ENCODE measurements around the gene CCT6B. TPM values are rescaled to one million over a fixed set of nuclear protein-coding genes. Genes with fewer than 3 reads are reported as not detected.

The CCT6B gene
- polyA plus RNA-seq, 1 donor from 2014 or later, result 2.1 TPM

DNA sequence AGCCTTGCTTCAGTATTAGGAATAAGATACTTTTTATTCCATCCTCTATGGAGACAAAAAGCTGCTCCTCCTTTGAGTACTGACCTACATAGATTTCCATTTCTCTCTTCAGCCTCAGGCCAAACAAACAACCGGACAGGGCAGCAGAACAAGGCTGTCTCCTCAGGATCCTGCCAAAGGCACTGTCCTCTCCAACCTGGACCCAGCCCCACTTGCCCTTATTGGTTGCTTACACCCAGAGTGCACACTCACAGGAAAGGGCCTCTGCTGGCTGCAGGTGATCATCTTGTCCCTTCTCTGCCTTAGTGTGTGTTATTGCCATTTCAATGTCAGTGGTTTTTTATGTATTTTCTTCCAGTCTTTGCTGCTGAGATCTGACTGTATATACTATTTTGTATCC, 45.7 kb upstream of the CCT6B start:
- no peaks in the 10 kb centered on the region for H3K9me2 ChIP-seq (ENCODE audit: insufficient read depth, low read length)
- no peak overlapping the region for H3K27ac ChIP-seq (ENCODE audit: low read length)
- no peaks in the 10 kb centered on the region for H3K9me3 ChIP-seq (ENCODE audit: low read length)
- H3K27me3 ChIP-seq (ENCODE audit: insufficient read depth, low read depth, low read length), result no peaks in the 10 kb centered on the region
- H3K4me3 ChIP-seq (ENCODE audit: low read length), result no peak overlapping the region
- no peak overlapping the region for H3K4me2 ChIP-seq (ENCODE audit: low read length)
- H2AFZ ChIP-seq (ENCODE audit: low read depth, low read length), result no peak overlapping the region
- H3F3A ChIP-seq (ENCODE audit: insufficient read depth, low read length, poor library complexity, severe bottlenecking), result no peaks in the 10 kb centered on the region
- TF ChIP-seq, protein P1, sequence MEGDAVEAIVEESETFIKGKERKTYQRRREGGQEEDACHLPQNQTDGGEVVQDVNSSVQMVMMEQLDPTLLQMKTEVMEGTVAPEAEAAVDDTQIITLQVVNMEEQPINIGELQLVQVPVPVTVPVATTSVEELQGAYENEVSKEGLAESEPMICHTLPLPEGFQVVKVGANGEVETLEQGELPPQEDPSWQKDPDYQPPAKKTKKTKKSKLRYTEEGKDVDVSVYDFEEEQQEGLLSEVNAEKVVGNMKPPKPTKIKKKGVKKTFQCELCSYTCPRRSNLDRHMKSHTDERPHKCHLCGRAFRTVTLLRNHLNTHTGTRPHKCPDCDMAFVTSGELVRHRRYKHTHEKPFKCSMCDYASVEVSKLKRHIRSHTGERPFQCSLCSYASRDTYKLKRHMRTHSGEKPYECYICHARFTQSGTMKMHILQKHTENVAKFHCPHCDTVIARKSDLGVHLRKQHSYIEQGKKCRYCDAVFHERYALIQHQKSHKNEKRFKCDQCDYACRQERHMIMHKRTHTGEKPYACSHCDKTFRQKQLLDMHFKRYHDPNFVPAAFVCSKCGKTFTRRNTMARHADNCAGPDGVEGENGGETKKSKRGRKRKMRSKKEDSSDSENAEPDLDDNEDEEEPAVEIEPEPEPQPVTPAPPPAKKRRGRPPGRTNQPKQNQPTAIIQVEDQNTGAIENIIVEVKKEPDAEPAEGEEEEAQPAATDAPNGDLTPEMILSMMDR (IDR thresholded peaks at IDR 0.05; ENCODE audit: poor library complexity, severe bottlenecking), result no peak
- TF ChIP-seq EZH2 (IDR thresholded peaks at IDR 0.05; ENCODE audit: borderline replicate concordance, insufficient read depth, low read length, poor library complexity, severe bottlenecking) (no peak), EP300 (conservative IDR thresholded peaks at IDR 0.05; ENCODE audit: poor library complexity, severe bottlenecking) (no peak)
- no peaks in the 10 kb centered on the region for H3K79me2 ChIP-seq (replicated peaks; ENCODE audit: insufficient read depth, low read length)
- no peak overlapping the region for H3K9ac ChIP-seq (ENCODE audit: low read length)
- no peaks in the 10 kb centered on the region for H4K20me1 ChIP-seq (ENCODE audit: insufficient read depth)
- no peaks in the 10 kb centered on the region for H3K36me3 ChIP-seq (ENCODE audit: insufficient read depth, low read length)

DNA sequence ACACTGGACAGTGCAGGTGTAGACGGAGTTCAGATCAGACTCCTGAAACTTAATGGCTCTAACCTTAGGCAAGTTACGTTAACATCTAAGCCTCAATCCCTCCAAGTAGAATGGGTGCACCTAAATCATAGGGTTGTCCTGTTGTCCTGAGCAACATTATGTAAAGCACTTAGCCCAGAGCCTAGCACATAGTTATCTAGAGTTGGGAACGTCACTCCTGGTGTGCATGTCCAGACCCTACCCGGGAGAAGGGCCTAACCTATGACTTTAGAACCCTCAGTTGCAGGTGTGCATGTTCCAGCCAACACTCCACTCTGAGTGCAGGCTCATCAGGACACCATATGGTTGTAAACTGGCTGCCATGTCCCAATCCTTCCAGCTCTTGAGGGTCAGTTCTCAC, 45.1 kb upstream of the CCT6B start:
- Histone ChIP-seq H3K9me2 (ENCODE audit: insufficient read depth, low read length) (no peaks in the 10 kb centered on the region), H4K20me1 (ENCODE audit: insufficient read depth) (no peaks in the 10 kb centered on the region), H3K36me3 (ENCODE audit: insufficient read depth, low read length) (no peaks in the 10 kb centered on the region), H3K27me3 (ENCODE audit: insufficient read depth, low read depth, low read length) (no peaks in the 10 kb centered on the region), H3K4me2 (ENCODE audit: low read length) (no peak overlapping the region), H3K9me3 (ENCODE audit: low read length) (no peaks in the 10 kb centered on the region), H3K79me2 (replicated peaks; ENCODE audit: insufficient read depth, low read length) (no peaks in the 10 kb centered on the region), H3K4me3 (ENCODE audit: low read length) (no peak overlapping the region), H3K27ac (ENCODE audit: low read length) (no peak overlapping the region), H2AFZ (ENCODE audit: low read depth, low read length) (no peak overlapping the region), H3F3A (ENCODE audit: insufficient read depth, low read length, poor library complexity, severe bottlenecking) (no peaks in the 10 kb centered on the region), H3K9ac (ENCODE audit: low read length) (no peak overlapping the region)
- TF ChIP-seq, protein P2, sequence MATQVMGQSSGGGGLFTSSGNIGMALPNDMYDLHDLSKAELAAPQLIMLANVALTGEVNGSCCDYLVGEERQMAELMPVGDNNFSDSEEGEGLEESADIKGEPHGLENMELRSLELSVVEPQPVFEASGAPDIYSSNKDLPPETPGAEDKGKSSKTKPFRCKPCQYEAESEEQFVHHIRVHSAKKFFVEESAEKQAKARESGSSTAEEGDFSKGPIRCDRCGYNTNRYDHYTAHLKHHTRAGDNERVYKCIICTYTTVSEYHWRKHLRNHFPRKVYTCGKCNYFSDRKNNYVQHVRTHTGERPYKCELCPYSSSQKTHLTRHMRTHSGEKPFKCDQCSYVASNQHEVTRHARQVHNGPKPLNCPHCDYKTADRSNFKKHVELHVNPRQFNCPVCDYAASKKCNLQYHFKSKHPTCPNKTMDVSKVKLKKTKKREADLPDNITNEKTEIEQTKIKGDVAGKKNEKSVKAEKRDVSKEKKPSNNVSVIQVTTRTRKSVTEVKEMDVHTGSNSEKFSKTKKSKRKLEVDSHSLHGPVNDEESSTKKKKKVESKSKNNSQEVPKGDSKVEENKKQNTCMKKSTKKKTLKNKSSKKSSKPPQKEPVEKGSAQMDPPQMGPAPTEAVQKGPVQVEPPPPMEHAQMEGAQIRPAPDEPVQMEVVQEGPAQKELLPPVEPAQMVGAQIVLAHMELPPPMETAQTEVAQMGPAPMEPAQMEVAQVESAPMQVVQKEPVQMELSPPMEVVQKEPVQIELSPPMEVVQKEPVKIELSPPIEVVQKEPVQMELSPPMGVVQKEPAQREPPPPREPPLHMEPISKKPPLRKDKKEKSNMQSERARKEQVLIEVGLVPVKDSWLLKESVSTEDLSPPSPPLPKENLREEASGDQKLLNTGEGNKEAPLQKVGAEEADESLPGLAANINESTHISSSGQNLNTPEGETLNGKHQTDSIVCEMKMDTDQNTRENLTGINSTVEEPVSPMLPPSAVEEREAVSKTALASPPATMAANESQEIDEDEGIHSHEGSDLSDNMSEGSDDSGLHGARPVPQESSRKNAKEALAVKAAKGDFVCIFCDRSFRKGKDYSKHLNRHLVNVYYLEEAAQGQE (IDR thresholded peaks at IDR 0.05; ENCODE audit: borderline replicate concordance), result no peak
- TF ChIP-seq, protein P1 (IDR thresholded peaks at IDR 0.05; ENCODE audit: poor library complexity, severe bottlenecking), result no peak
- no peak for TF ChIP-seq POLR2AphosphoS5 (IDR thresholded peaks at IDR 0.05)
- no peak for TF ChIP-seq EZH2 (IDR thresholded peaks at IDR 0.05; ENCODE audit: borderline replicate concordance, insufficient read depth, low read length, poor library complexity, severe bottlenecking)
- no peak for TF ChIP-seq RAD21 (conservative IDR thresholded peaks at IDR 0.05)
